Measurements from ENCODE around the gene BGLAP.
A peak's percentile ranks its signal among the peaks of the same experiment; 100 is the strongest.
"Not testable (repeated sequence)": the region's sequence is repeated elsewhere in the genome, so short reads cannot be mapped to it uniquely, and the experiment has no call there.

Gene BGLAP

DNA sequence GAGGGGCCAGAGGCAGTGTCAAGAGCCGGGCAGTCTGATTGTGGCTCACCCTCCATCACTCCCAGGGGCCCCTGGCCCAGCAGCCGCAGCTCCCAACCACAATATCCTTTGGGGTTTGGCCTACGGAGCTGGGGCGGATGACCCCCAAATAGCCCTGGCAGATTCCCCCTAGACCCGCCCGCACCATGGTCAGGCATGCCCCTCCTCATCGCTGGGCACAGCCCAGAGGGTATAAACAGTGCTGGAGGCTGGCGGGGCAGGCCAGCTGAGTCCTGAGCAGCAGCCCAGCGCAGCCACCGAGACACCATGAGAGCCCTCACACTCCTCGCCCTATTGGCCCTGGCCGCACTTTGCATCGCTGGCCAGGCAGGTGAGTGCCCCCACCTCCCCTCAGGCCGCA lies at the start of gene BGLAP:
Gene BGLAP (plus strand): TSS at position 259 of the 400 bp plus-strand sequence. CDS start 48 bp downstream, at position 307.
- no peak for DNase-seq

GRCh38 chr1:156193208-156193487 lies 48.8 kb upstream of the BGLAP start:
- DNase-seq, result no peak

- peak; percentile 98 for DNase-seq
These were observed 48.3 kb upstream of the BGLAP start, which contains the start of gene SLC25A44 for GRCh38 chr1:156193488-156194299. Gene SLC25A44, plus strand, starts transcription at chr1:156194104. Its CDS starts 5,744 bp downstream, at chr1:156199848.

- no peak for DNase-seq
These were observed 47.7 kb upstream of the BGLAP start for GRCh38 chr1:156194300-156194652.

- no peak for DNase-seq
These were observed 46.1 kb upstream of the BGLAP start for GRCh38 chr1:156195853-156196252.

DNA sequence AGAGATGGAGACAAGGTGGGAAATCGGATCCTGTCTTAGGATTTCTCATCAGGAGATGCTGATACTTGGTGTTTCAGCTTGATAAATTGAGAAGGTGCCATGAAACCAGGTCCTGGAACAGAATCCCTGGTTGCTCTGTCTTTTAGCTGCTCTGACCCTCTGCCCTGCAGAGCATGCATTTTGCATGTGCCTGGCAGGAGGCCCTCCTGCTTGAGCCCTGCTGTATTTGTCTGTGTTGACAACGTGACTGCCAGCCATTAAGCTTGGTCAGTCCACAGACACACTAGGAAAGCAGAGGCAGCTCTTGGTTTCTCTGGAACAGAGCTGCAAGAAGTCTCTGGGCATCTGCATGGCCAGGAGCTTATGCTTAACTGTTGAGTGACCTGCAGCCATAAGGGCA lies 45.5 kb upstream of the BGLAP start:
- no peak for DNase-seq

DNA sequence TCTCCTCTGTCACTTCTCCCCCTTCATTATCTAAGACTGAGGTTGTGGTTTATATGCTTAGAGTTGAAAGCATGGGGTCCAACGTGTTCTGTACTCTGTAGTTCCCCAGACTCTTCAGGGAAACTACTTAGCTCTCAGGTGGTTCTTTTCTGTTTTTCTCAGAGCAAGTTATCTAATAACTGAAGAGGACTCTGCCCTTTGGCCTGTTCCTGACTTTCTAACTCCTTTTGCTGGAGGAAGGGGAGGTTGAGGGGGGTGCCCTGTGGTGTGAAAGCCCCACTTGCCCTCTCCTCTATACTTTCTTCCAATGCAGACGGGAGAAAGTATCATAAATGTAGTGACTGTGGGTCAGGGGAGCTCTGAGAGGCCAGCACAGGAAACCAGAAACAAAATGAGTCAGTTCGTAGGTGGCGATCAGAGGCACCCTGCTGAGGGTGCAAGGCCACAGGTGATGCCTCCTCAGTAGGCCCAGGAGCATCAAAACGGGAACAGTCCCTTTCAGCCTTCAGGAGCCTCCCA lies 43.1 kb upstream of the BGLAP start:
- DNase-seq, result no peak

DNA sequence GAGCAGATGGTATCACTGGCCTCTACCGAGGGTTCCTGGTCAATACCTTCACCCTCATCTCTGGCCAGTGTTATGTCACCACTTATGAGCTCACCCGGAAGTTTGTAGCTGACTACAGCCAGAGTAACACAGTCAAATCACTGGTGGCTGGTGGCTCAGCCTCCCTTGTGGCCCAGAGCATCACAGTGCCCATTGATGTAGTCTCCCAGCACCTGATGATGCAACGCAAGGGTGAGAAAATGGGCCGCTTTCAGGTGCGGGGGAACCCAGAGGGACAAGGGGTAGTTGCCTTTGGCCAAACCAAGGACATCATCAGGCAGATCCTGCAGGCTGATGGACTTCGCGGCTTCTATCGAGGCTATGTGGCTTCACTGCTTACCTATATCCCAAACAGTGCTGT lies 41.9 kb upstream of the BGLAP start:
- no peak for DNase-seq

DNA sequence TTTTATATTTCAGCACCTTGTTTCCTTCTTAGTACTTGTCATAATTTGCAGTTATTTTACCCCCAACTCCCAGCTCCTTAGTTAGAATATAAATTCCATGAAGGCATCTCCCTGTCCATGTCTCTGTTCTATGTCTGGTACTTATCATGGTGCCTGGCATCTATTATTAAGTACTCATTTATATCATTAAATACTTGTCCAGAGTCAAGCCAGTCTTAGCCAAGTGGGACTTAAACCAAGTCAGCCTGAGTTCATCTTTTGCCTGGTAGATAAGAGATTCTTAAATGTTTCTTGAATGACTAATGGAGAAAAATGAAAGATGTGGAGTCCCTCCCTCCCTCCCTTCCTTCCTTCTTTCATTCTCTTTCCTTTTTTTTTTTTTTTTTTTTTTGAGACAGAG lies 38.7 kb upstream of the BGLAP start:
- no peak for DNase-seq

DNA sequence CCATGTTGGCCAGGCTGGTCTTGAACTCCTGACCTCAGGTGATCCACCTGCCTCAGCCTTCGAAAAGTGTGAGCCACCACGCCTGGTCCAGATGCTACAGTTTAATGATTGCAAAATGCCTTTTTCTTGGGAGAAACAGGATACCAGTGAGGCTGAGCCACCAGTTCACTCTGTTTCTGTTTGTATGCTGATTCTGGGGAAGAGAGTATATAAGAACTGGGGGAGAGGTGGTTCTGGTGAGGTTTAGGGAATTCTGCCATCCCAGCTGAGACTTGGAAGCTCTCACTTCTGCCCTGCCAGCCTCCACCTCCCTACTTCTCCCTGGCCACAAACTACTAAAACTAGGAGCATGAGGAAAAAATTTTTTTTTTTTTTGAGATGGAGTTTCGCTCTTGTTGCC lies 37.3 kb upstream of the BGLAP start:
- no peak for DNase-seq

DNA sequence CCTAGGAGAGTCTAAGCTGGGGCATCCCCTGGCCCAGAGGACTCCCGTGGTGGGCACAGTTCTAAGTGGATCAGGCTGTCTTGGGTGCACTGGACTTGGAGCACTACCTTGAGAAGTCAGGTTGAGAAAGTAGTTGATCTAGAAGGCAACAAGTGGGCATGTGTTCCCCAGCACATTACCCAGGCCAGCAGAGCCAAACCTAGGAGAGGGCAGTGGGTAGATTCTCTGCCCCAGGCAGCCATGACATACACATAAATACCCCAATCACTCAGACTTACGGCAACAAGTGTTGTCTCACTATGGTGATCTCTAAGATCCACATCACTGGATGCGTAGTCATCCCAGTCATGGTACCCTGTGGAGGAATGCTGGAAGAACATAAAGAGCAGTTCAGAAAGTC lies 30.7 kb upstream of the BGLAP start:
- no peak for DNase-seq

- no peak for DNase-seq
These were observed 29.9 kb upstream of the BGLAP start for GRCh38 chr1:156212130-156212529.

- peak; percentile 98 for DNase-seq
These were observed 28.9 kb upstream of the BGLAP start, which contains the start of gene PMF1 for GRCh38 chr1:156212833-156213643. Gene PMF1, plus strand, starts transcription at chr1:156213007. Its CDS starts 9 bp downstream, at chr1:156213016.

DNA sequence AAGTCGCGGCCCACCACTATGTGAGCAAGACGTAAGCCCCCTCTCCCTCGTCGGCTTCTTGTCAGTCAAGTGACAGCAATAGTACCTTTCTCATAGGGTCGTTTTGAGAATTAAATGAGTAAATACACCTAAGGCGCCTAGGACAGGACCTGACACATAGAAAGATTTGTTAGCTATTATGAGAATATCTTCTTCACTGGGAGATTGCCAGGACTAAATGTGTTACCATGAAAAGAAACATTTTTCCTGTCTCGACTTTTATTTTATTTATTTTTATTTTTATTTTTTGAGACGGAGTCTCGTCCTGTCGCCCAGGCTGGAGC lies 28.4 kb upstream of the BGLAP start:
- no peak for DNase-seq

GRCh38 chr1:156214024-156214748 lies 27.8 kb upstream of the BGLAP start:
- DNase-seq, result no peak

DNA sequence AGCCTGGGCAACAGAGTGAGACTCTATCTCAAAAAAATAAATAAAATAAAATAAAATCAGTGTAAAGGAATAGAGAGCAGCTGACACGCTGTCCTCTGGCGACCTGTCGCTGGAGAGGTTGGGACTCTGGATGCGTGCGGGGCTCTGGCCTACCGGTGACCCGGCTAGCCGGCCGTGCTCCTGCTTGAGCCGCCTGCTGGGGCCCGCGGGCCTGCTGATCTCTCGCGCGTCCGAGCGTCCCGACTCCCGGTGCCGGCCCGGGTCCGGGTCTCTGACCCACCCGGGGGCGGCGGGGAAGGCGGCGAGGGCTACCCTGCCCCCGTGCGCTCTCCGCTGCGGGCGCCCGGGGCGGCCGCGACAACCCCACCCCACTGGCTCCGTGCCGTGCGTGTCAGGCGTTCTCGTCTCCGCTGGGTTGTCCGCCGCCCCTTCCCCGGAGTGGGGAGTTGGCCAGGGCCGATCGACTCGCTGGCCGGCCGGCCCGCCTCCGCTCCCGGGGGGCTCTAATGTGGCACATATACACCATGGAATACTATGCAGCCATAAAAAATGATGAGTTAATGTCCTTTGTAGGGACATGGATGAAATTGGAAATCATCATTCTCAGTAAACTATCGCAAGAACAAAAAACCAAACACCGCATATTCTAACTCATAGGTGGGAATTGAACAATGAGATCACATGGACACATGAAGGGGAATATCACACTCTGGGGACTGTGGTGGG lies 25.5 kb upstream of the BGLAP start:
- not testable (repeated sequence) for DNase-seq

DNA sequence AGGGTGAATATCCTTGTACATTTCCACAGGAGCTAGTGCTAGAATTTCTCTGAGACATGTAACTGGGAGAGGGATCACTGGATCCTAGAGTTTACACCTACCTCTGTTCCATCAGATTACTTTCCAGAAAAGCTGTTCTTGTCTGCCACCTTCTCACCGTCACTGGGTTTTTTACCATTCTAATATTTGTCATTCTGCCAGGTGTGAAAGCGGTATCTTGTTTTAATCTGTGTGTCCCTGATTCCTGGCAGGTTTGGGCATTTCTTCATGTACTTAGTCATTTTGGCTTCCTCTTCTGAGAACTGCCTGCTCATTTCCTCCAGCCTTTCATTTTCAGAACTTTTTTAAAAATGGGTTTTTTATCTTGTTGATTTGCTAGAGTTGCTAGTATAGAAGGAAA lies 24.1 kb upstream of the BGLAP start:
- no peak for DNase-seq

DNA sequence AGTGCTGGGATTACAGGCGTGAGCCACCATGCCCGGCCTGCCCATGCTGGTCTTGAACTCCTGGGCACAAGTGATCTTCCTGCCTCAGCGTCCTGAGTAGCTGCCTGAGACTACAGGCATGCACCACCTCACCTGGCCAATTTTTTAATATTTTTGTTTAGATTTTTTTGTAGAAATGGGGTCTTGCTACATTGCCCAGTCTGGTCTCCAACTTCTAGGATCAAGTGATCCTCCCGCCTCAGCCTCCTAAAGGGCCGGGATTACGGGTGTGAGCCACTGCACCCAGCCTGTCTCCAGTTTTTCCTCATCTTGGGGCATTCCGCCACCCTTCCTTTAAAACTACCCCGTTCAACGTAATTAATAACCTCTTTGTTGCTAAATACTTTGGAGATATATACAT lies 21.8 kb upstream of the BGLAP start:
- no peak for DNase-seq

DNA sequence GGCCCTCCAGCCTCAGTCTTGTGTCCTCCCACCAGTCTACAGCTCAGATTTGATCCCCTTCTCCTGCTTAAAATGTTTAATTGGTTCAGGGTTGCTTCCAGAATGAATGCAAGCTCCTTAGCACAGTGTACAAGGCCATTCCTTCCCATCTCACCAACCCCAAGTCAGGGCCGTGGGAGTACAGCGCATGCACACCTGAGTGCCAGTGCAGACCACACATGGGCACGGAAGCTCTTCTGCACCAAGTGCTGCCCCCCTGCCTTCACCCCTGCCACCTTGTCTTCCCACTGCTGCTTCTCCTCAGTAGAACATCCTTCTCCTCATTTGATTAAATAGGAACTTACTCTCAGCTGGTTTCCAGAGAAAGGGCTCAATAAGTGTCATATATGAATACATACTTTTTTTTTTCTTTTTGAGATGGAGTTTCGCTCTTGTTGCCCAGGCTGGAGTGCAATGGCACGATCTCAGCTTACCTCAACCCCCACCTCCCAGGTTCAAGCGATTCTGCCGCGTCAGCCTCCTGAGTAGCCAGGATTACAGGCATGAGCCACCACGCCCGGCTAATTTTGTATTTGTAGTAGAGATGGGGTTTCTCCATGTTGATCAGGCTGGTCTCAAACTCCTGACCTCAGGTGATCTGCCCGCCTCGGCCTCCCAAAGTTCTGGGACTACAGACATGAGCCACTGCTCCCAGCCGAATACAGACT lies 19.8 kb upstream of the BGLAP start:
- no peak for DNase-seq

DNA sequence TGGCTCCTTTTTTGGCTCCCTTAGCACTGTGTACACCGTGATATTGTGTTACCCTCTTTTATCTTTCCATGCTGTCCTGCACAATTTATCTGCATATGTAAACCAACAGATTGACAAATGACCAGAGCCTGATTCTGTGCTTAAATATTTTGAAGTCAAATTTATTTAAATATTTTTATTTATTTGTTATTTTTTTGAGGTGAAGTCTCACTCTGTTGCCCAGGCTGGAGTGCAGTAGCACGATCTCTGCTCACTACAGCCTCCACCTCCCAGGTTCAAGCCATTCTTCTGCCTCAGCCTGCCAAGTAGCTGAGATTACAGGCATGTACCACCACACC lies 16.3 kb upstream of the BGLAP start:
- DNase-seq, result no peak

GRCh38 chr1:156226116-156226538 lies 15.9 kb upstream of the BGLAP start:
- no peak for DNase-seq

- DNase-seq, result no peak
These were observed 15.2 kb upstream of the BGLAP start for GRCh38 chr1:156226782-156227181.
